DMS79 treated with DMSO at 0.1 percent for 48 hours (cell line): ENCODE measurements around the gene FADS3.

Source experiments
- DNase-seq: peaks from one replicate; lab custom pipeline; 2025; lab: John Stamatoyannopoulos, UW

The FADS3 gene

DNA sequence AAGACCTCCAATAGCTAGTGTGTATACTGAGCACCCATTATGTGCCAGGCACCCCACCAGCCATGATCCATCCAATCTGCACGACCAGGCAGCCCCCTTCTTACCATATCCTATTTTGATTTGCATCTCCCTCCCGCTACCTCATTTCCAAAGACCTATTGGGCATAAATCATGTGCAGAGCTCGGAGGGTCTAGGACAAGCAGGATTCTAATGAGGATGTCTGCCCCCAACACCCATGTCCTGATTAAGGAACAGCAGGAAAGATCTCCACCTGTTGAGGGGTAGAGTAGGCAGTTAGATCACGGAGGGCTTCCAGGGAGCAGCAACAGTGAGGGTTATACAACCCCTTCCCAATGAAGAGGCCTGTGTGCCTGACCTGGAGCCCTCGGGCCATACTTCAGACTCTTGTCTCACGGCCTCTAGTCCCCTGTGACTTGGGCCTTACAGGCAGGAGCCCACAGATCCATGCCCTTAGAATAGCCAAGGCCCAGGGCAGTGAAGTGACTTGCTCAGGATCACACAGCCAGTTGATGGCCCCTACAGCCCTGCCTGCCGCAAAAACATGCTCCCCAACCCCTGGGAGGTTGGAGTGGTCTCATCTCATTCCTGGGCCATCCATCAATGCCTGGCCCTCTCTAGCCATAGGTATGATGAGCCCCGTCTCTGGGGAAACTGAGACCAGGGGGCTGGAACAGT lies 22.5 kb upstream of the FADS3 start:
- DNase-seq, result no peak

DNA sequence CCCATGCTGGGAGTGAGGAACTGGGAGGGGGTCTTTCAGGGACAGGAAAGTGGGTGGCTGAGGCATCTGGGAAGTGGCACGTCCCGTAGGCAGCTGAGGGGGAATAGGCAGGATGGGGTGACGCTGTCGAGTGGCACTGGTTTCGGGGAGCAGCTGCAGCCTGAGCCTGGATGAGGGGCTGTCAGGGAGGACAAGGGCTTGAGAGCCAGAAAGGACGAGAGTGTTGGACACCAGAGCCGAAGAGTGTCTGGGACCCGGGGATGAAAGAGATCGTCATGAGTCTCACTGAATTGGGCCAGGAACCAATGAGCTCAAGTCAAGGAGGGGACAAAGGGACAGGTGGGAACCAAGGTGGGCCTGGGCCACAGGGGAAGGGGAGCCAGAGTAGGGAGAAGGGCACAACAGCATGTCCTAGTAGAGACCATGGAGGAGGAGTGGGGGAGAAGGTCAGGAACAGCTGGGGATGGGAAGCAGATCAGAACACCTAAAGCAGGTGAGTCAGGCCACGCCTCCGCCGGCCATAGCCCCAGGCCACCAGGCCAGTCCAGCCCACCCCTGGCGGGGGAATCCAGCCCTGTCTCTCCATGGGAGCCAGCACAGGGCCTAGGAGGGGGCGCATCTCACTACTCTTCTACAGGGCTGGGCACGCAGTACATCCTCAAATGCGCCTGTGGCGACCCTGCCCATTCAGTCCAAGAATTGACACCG lies 21.8 kb upstream of the FADS3 start:
- no peak for DNase-seq

DNA sequence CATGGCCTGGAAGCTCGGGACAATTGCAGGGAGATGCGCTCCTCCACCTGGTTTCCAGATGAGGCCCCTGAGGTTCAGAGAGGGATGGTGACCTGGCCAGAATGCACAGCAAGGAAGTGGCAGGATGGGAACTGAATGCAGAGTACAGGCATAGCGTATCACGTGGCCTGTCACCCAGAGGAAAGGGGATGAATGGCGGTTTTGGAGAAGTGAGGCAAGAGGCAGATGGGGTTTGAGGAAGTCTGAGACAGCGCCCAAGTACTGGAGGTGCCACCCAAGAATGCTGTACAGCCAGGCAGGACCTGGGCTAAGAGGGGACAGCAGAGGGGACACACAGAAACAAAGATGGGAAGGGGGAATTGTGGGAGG lies 21.2 kb upstream of the FADS3 start:
- no peak for DNase-seq

DNA sequence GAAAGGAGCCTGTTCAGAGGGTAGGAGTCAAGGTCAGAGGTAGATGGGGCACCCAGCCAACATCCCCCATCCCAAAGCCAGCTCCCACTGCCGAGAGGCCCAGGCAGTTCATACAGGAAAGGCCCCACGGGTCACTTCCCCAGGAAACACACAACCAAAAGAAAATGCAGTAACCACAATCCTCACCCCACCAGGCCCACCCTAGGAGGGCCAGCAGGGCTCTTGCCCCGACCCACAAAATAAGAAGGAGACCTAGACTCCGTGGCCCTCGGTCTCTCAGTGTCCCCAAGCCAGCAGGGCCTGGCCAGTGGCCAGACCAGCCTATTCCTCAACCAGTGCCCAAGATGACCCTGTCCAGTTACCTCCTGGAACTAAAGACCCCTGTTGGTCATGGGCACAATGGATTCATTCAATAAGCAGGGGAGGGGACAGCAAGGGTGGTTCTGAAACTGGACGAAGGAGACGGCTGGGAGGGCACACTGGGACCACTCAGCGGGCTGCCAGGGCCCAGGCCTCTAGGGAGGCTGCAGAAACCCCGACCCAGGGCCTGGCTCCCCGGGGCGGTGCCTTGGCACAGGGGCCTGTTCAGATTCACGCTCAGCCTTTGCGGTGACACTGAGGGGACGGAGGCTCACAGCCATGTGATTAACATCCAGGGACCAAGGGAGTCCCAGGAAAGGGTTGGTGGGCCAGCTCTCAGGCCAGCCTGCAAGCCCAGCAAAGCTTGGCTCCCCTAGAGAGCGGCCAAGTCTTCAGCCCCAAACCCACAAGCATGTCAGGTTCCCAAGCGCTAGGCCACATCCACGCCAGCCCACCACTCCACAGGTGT lies 20.6 kb upstream of the FADS3 start:
- DNase-seq, result no peak

DNA sequence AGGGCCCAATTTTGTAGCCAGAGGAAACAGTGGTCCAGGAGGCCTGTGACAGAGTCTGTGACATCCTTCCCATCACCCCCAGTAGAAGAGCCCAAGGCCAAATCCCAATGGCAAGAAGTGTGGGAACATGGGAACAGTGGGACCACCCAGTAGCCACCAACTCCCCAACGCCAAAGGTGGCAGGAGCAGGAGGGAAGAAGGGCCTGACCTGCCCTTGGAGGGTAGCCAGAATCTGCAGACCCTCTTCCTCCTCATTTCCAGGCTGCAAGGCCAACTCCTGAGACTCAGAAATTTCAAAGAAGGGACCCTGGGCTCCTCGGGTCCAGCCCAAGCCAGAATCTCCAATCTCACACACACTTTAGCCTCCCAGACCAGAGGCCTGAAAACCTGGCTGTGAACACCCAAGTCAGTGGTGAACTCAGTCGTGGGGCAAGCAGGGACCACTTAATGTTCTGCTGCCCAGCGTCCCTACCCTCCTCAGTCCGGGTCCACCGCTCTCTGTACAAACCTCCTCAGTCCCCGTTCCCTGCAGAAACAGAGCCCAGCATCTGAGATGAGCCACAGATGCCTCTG lies 19.9 kb upstream of the FADS3 start:
- DNase-seq, result no peak

DNA sequence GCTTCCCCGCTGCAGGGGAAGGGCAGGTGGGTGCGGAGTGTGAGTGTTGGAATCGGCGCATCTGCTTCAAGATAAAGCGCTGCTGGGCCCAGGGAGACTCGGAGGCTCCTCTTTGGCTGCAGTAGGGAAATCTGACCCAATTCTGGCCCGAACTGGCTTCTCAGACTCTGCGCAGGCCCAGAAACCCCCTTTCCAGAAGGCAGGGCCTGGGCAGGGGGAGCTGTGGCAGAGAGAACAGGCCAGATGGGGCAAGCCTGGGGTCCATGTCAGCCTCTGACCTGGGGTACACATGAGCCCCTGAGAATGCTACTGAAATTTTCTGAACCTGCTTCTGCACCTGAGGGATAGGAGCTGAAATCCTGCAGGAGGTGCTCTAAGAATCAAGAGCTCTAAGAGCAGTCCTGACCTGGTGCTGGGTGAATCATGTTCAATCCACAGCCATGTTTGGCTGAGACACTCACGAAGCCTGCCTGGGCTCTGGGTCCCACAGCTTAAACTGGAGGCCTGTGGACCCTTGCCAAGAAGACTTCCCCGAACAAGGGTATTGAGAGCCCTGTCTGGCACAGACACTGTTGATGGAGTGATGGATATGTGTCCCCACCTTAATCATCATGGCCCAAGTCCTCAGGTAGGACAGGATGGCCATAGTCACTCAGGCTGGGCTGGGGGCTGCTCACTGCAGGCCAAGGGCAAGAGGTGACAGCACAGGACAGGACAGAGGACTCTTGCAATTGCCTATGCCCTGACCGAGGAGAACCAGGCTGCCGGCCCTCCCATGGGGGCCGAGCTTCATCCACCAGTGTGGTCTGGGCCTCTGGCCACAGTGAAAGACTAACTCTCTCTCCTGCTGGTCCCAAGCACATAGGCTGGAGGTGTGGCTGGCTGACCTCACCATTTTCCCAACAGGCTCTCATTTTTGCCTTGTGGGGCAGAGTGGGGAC lies 19.1 kb upstream of the FADS3 start:
- no peak for DNase-seq

DNA sequence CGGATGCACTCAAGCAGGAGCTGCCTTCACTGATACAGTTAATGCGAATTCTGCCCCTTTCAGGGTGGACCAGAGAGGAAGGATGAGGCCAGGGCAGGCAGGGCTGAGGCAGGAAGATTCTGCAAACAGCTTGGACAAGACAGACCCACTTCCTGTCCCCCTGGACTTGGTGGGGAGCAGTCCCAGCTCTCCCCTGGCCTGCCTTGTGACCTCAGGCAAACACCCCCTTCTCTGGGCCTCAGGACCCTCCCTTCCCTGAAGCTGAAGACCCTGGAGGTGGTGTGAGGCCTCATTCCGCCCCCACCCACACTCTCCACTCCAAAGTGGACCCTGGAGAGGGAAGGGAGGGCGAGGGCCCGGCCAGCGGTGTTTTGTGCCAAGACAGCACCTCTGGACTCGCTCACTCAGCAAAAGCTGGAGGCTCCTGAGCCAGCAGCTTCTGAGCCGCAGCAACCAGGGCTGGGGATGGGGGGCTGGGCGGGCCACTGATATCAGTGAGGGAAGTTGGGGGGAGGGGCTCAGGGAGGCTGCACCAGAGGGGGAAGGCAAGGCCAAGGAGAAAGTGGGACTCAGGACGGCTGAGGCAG lies 17.5 kb upstream of the FADS3 start:
- no peak for DNase-seq

DNA sequence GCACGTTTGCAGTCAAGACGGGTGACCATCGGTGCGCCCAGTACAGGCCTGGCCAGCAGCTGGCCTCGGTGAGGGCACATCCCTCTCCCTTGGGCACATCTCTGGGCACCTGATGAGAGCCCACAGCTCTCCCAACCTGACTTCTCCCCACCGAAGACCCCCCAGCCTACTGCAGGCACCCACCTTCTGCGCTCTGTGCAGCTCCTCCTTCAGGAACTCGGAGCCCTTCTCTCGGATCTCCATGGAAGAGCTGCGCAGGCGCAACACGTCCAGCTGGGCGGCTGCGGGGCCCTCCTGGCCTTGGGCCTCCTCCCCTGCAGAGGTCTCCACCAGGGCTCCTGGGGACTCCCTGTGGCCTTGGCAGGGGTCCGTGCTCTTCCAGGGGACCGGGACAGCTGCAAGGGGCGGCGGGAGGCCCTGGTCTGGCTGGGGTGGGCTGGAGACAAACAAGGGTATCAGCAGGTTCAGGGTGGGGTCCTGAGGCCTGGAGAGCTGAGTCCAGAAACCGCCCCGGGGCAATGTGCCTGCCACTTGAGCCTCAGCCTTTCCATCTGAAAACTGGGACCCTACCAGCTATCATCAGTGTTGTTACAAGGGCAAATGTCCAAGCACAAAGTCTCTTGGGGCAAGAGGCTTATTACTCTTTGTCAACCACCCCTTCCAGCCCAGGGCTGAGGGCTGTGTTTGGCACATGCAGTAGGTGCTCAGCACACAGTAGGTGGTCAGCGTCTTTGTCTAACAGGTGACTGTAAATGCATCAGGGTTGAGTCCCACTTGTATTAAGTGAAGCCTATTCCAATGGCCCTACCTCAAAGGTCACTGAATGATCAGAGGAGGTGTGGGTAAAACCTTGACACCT lies 16.8 kb upstream of the FADS3 start:
- no peak for DNase-seq

DNA sequence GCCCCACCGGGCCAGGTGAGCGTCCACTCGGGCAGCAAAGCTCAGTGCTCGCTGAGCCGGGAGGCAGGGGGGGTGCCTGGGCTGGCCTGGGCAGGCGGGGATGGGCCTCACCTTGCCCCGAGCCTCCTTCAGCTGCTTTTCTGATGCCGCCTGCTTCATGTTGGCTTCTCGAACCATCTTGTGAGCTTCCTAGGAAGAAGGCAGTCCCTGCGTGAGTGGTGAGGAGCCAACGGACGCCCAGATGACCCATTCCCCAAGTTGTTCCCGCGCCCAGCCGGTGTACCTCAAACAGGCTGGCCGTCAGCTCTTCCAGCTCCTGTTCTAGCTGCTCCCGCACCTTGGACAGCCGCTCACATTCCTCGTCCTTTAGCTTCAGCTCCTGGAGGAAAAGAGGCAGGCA lies 15.9 kb upstream of the FADS3 start:
- DNase-seq, result no peak

DNA sequence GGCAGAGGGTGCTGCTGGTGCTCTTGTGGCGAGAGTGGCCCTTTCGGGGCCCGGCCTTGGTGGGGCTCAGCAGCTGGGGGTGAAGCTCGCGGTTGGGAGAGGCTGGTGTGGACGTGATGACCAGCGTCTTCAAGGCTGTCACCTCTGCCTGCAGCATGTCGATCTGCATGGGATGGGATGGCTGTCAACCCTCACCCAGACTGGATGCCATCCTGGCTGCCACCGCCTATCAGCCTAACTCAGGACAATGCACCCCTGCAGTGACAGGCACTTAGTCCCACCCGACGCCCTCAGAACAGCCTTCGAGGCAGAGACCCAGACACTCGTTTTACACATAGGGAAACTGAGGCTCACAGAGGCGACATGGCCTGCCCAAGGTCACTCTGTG lies 15.2 kb upstream of the FADS3 start:
- DNase-seq, result no peak

DNA sequence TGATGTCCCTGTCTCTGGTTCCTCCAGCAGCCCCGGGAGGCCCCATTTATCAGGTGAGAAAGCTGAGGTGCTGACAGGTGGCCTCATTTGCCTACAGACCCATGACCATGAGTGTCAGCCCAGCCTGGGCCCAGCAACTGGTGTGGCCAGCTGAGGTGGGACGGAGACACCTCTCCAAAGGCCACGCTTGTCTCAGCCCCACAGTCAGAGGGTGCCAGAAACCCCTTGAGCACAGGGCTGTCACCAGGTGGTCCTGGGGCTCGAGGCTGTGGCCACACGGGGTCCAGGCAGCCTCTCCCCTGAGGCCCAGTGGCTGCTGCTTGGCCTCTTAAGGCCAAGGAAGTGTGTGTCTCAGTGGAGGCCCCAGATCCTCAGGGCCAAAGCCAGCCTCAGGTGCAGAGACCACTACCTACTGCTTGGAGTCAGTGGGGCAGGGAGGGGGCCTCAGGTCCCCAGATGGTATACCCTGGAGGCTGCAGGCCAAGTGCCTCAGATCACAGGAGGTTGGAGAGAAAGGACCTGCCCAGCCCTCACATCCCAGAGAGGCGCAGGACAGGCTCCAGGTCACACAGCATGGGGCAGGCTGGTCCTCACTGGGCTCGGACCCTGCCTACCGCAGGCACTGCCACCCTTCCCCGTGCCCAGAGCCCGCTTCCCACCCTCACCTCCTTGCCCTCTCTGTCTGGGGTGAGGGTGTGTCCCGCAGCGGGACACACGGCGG lies 14.6 kb upstream of the FADS3 start:
- no peak for DNase-seq

DNA sequence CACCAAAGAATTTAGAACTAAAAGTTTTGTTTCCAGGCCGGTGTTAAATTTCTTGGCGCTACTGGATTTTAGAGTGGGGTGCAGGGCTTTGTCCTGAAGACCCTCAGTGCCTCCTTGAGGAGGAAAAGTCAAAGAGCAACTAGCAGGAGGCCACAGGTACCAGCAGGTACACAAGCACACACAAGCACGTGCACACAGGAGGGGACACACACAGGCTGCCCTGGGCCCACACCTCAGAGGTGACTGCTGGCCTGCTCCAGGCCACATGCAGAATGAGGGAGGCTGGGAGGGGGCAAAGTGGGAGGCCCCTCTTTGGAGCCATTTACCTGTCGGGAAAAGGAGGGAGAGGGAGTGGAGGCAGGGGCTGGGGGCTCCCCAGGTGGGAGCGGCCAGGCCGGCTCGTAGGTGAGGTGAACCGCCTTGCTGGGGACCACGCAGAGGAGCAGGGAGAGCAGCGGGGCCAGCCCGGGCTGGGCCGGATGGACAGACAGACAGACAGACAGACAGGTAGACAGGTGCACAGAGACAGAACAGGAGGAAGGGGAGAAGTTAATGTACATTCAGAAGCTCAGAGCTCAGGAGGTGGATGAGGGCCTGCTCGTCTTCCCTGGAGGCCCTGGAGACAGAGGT lies 13.8 kb upstream of the FADS3 start:
- DNase-seq, result no peak

DNA sequence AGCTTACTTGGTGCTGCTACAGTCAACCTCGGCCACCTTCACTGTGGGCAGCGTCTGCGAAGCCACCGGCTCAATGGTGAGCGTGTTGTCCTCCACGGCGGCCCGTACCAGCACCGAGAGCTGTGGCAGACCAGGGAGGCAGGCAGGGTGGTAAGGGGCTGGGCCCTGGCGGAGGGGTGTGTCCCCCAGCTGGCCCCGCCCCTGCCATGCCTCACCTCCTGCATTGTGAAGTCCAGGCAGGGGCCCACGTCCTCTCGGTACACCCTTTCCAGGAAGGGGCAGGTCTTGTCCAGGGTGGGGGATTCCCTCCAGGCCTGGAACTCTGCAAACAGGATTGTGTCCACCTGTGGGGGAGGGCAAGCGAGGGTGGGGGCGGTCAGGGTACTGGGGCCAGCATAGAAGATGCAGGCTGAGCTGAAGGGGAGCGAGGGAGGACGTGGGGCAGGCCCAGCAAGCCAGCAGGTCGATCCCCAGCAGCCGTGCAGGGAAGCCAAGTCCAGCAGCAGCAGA lies 13.2 kb upstream of the FADS3 start:
- no peak for DNase-seq

DNA sequence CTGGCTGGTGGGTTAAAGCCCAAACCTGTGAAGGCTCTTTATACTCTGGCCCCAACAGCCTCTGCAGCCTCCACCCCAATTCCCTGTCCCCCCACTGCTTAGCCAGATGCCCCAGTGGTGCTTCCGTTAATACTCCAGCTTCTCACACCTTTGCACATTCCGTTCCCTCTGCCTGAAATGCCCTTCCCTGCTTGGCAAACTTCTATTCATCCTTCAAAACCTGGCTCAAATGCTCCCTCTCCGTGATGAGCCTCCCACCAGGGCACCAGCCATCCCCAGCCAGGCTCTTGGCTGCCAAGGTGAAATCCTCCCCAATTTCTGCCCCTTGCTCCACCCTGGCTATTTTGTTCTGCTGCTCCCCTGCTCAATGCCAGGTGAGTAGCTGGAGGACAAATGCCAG lies 12.5 kb upstream of the FADS3 start:
- no peak for DNase-seq

DNA sequence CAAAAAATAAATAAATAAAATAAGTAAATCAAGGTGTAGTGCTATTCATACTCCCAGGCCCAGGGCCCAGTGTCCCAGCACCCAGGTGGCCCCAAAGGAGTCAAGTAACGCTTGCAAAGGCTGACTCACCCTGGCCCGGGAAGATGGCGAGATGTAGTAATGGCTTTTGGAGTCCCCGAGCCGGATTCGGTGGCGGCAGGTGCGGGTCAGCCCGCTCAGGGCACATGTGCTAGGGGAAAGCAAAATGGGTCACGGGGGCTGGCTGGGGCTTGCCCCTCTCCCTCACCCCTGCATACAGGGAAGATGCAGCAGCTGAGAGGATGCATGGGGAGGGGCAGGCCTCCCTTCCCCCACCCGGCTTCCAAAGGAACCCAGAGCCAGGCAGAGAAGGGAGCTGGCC lies 11.0 kb upstream of the FADS3 start:
- DNase-seq, result no peak

DNA sequence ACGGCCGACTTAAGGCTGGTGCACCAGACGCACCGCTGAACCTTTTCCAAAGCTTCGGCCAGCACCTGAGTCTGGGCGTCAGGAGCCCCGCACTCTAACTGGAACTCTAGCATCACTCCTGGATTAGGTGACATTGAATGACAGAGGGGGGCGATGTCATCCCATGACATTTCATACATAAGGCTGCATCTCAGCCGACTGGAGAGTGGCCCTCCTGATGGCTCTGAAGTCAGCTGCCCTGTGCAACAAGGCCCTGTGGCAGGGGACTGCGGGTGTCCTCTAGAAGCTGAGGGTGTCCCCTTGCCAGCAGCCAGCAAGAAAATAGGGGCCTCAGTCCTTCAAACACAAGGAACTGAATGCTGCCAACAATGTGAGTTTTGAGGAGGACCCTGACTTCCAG lies 10.1 kb upstream of the FADS3 start:
- no peak for DNase-seq

DNA sequence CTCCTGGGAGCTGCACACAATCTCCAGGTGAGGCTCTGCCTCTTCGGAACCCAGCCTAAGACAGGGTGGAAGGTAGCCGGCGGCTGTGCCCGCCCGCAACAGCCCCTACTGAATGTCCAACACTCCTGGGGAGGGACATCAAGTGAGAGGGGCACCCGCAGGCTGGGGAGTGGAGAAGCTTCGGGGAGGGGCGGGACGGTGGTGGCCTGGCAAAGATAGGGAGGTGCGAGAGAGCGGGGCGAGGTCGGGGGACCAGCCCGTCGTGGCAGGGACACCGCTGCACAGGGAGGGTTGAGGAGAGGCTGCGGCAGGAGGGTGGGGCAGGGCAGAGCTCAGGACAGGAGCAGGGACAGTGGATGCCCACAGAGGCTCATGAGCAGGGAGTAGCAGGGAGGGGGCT lies 8.9 kb upstream of the FADS3 start:
- no peak for DNase-seq

DNA sequence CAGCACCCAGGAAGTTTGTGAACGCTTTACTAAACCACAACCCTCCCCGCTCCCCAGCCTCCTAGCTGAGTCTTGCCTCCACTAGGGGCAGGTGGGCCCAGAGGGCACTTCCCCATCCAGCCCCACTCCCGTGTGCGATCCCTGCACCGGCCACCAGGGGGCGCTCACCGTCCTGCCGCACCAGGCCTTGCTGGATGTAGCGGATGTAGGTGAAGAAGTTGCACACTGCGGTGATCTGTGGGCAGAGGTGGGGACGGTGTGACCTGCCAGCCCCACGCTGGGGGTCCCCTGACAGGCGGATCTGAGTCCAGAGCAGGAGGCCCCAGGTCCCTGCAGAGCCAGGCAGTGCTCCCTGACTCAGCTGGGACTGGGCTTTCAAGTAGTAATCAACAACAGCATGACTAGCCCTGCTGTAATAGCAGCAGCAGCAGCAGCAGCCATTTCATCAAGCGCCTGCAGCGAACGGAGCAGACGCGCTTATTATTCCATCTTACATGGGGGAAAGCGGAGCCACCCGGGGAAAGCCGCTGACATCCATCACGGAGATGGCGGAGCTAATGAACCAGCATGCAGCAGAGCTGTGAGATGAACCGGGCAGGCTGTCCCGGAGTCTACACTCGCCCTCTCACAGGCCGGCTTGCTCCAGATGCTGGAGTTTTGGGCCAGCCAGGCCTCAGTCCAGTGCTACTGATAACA lies 7.9 kb upstream of the FADS3 start:
- DNase-seq, result peak; percentile 49

DNA sequence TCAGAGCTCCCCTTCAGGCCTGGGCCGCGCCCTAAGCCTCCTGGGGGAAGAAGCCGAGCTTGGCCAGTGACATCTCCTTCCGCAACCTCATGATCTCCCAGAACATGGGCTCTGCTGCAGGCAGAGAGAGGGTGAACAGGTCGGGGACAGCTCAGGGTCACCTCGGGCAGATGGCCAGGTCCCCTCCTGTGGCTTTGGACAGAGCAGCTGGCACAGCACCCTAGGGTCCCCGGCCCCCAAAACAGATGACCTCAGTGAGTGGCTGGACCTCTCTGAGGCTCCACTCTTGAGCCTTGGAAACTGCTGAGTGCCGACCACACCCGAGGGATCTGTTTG lies 6.9 kb upstream of the FADS3 start:
- DNase-seq, result no peak
